HepG2 (cell line): ENCODE data around the gene SFTA2. TPM values are rescaled to one million over a fixed set of nuclear protein-coding genes. Genes with fewer than 3 reads are reported as not detected.

Experiments used
- E2F5 ChIP-seq: sonication (generic); formaldehyde crosslinking; conservative IDR thresholded peaks from 2 replicates; pipeline ENCODE4 v1.4.0; 2020; ENCODE audit warnings: missing genetic modification reagents
- FOXK1 ChIP-seq: sonication (generic); formaldehyde crosslinking; IDR thresholded peaks from 2 replicates; pipeline ENCODE4 v1.4.0; 2020; ENCODE audit warnings: low read depth, missing genetic modification reagents, borderline replicate concordance
- KMT2A ChIP-seq: sonication (generic); formaldehyde crosslinking; IDR thresholded peaks from 2 replicates; pipeline ENCODE4 v1.4.0; 2020; ENCODE audit warnings: missing genetic modification reagents
- MBNL3 ChIP-seq: fragments of 250-450 bp; sonication (Bioruptor Pico); conservative IDR thresholded peaks from 2 replicates; pipeline ENCODE4 v1.8.0; 2022; ENCODE audit warnings: mild to moderate bottlenecking, inconsistent platforms
- MEIS2 ChIP-seq: sonication (generic); formaldehyde crosslinking; IDR thresholded peaks from 2 replicates; pipeline ENCODE4 v1.9.0; 2021; ENCODE audit warnings: mild to moderate bottlenecking, missing genetic modification reagents
- PHB2 ChIP-seq: fragments of 450-650 bp; IDR thresholded peaks from 2 replicates; pipeline ENCODE4 v1.6.1; 2018; ENCODE audit not compliant: partially characterized antibody
- PRDM4 ChIP-seq: sonication (generic); formaldehyde crosslinking; IDR thresholded peaks from 2 replicates; pipeline ENCODE4 v1.9.0; 2021; ENCODE audit warnings: missing genetic modification reagents, borderline replicate concordance
- SALL1 ChIP-seq: sonication (generic); formaldehyde crosslinking; IDR thresholded peaks from 2 replicates; pipeline ENCODE4 v1.8.0; 2022; ENCODE audit warnings: mild to moderate bottlenecking, missing genetic modification reagents
- ZFP41 ChIP-seq: sonication (generic); formaldehyde crosslinking; IDR thresholded peaks from 2 replicates; pipeline ENCODE4 v1.4.0; 2020; ENCODE audit warnings: mild to moderate bottlenecking, missing genetic modification reagents, borderline replicate concordance
- ZHX2 ChIP-seq, 2 experiments: sonication (generic) in 1 of 2; formaldehyde crosslinking in 1 of 2; IDR thresholded peaks; 2 replicates each; pipeline versions ENCODE4 v1.6.1 to v1.9.0; 2014 to 2022; ENCODE audit warnings: antibody characterized with exemption in 1 of 2, borderline replicate concordance in 1 of 2, inconsistent platforms in 1 of 2, low read depth in 1 of 2, missing genetic modification reagents in 1 of 2
- ZKSCAN5 ChIP-seq: sonication (generic); formaldehyde crosslinking; IDR thresholded peaks from 2 replicates; pipeline ENCODE4 v1.5.1; 2020; ENCODE audit warnings: mild to moderate bottlenecking, missing genetic modification reagents
- ZKSCAN8 ChIP-seq: IDR thresholded peaks from 2 replicates; pipeline ENCODE4 v1.6.1; 2016; ENCODE audit warnings: borderline replicate concordance, missing genetic modification reagents, missing compliant biosample characterization
- ZNF121 ChIP-seq: sonication (generic); formaldehyde crosslinking; IDR thresholded peaks from 2 replicates; pipeline ENCODE4 v1.5.0; 2020; ENCODE audit warnings: mild to moderate bottlenecking, missing genetic modification reagents
- ZNF704 ChIP-seq: sonication (generic); formaldehyde crosslinking; IDR thresholded peaks from 2 replicates; pipeline ENCODE4 v1.8.1; 2023; ENCODE audit warnings: mild to moderate bottlenecking, inconsistent platforms, moderate library complexity, missing genetic modification reagents, borderline replicate concordance
- ZNF782 ChIP-seq: sonication (generic); formaldehyde crosslinking; IDR thresholded peaks from 2 replicates; pipeline ENCODE4 v1.4.0; 2020; ENCODE audit warnings: missing genetic modification reagents, mild to moderate bottlenecking, borderline replicate concordance
- ZNF790 ChIP-seq: sonication (generic); formaldehyde crosslinking; IDR thresholded peaks from 2 replicates; pipeline ENCODE4 v1.8.0; 2022; ENCODE audit warnings: missing genetic modification reagents, mild to moderate bottlenecking, borderline replicate concordance
- polyA plus RNA-seq, 8 experiments: library from polyadenylated mRNA; depleted of rRNA in 3 of 8; stranded (reverse) in 7 of 8; unstranded in 1 of 8; fragments of >200 nt; fragmentation: Illumina TruSeq in 4 of 8; extraction: Trizol in 4 of 8; gene quantifications; 2 replicates each; pipeline versions ENCODE4 v1.2.1 to v1.2.3, GENCODE V29; 2011 to 2016; ENCODE audit warnings: low read depth in 4 of 8, missing spikeins in 1 of 8, mixed read lengths in 1 of 8; ENCODE audit not compliant: insufficient read depth in 1 of 8
- total RNA-seq, 5 experiments: library from RNA; depleted of rRNA; stranded (reverse); fragments of >200 nt; fragmentation: Illumina TruSeq; extraction: Trizol; gene quantifications; 2 replicates each; pipeline ENCODE4 v1.2.3, GENCODE V29; 2016; ENCODE audit warnings: low read depth in 1 of 5

Gene SFTA2
- total and polyA plus RNA-seq, 2 of the 13 experiments (the other 11 are each of a cell fraction or from before 2014, with no cell fraction given) = not detected

GRCh38 chr6:30914076-30914853, 17.7 kb downstream of the SFTA2 start, which contains the start of gene VARS2 (continued):
- TF ChIP-seq ZHX2 (IDR thresholded peaks at IDR 0.05; ENCODE audit: low read depth) = peak; percentile 4; the same call in 1 of the 2 replicates
- peak; percentile 98 for TF ChIP-seq ZHX2 (CRISPR knock-in tag; IDR thresholded peaks at IDR 0.05; ENCODE audit: borderline replicate concordance)
- TF ChIP-seq SALL1 (CRISPR knock-in tag) = peak; percentile 92
- TF ChIP-seq KMT2A (CRISPR knock-in tag) = peak; percentile 87
- TF ChIP-seq ZNF790 (CRISPR knock-in tag) = peak; percentile 60; the same call in 1 of the 2 replicates
- 0 out of 2 replicates have a peak, but pooled peaks have one; percentile 28 for TF ChIP-seq ZNF121 (CRISPR knock-in tag)
- no peak for TF ChIP-seq PHB2
- peak; percentile 79; the same call in 1 of the 2 replicates for TF ChIP-seq ZNF704 (CRISPR knock-in tag)
- TF ChIP-seq ZNF782 (CRISPR knock-in tag) = peak; percentile 75
- TF ChIP-seq PRDM4 (CRISPR knock-in tag) = 0 out of 2 replicates have a peak, but pooled peaks have one; percentile 69
- TF ChIP-seq MEIS2 (CRISPR knock-in tag) = peak; percentile 91
- TF ChIP-seq ZFP41 = no peak
- TF ChIP-seq FOXK1 = peak; percentile 57; the same call in 1 of the 2 replicates
- 0 out of 2 replicates have a peak, but pooled peaks have one; percentile 16 for TF ChIP-seq ZKSCAN8 (CRISPR knock-in tag)
- peak; percentile 78; the same call in 1 of the 2 replicates for TF ChIP-seq E2F5
- peak; percentile 53 for TF ChIP-seq ZKSCAN5 (CRISPR knock-in tag)
- no peak for TF ChIP-seq MBNL3 (CRISPR knock-in tag)
